SK-N-SH treated with all-trans-retinoic acid at 6 μM for 48 hours (cell line): ENCODE measurements around the gene KIF6.
"Not testable (repeated sequence)": the region's sequence is repeated elsewhere in the genome, so short reads cannot be mapped to it uniquely, and the experiment has no call there.

ENCODE experiments used
- ATAC-seq: fragments of 200-7000 bp; cut with Tn5 transposase; 3 replicates; pipeline ENCODE4 v1.9.1; 2020; ENCODE audit warnings: mild to moderate bottlenecking, moderate library complexity
- ARNTL ChIP-seq: fragments of 450-650 bp; formaldehyde crosslinking; IDR thresholded peaks from 2 replicates; pipeline ENCODE4 v1.5.0; 2020; ENCODE audit warnings: low read depth, mild to moderate bottlenecking, moderate library complexity, borderline replicate concordance
- CSDC2 ChIP-seq: fragments of 250-450 bp; sonication (Bioruptor Pico); IDR thresholded peaks from 2 replicates; pipeline ENCODE4 v1.5.0; 2020; ENCODE audit warnings: mild to moderate bottlenecking, moderate library complexity
- ESRRG ChIP-seq: fragments of 250-450 bp; sonication (Bioruptor Pico); IDR thresholded peaks from 2 replicates; pipeline ENCODE4 v1.6.1; 2021; ENCODE audit warnings: mild to moderate bottlenecking
- GLIS3 ChIP-seq: fragments of 250-450 bp; sonication (Bioruptor Pico); IDR thresholded peaks from 2 replicates; pipeline ENCODE4 v1.5.0; 2020; ENCODE audit warnings: mild to moderate bottlenecking, moderate library complexity
- OSR1 ChIP-seq: fragments of 250-450 bp; sonication (Bioruptor Pico); IDR thresholded peaks from 2 replicates; pipeline ENCODE4 v1.8.0; 2022; ENCODE audit warnings: moderate library complexity, mild to moderate bottlenecking, inconsistent platforms
- PPARA ChIP-seq: fragments of 250-450 bp; sonication (Bioruptor Pico); IDR thresholded peaks from 2 replicates; pipeline ENCODE4 v1.5.0; 2020; ENCODE audit warnings: mild to moderate bottlenecking, borderline replicate concordance
- RARB ChIP-seq: fragments of 250-450 bp; sonication (Bioruptor Pico); IDR thresholded peaks from 2 replicates; pipeline ENCODE4 v1.8.0; 2021; ENCODE audit warnings: mild to moderate bottlenecking, moderate library complexity
- SNAI2 ChIP-seq: fragments of 250-450 bp; sonication (Bioruptor Pico); IDR thresholded peaks from 2 replicates; pipeline ENCODE4 v1.5.0; 2020; ENCODE audit warnings: mild to moderate bottlenecking, moderate library complexity
- TCF4 ChIP-seq: fragments of 250-450 bp; sonication (Bioruptor Pico); IDR thresholded peaks from 2 replicates; pipeline ENCODE4 v1.8.0; 2021; ENCODE audit warnings: mild to moderate bottlenecking, moderate library complexity, borderline replicate concordance
- TOX ChIP-seq: fragments of 250-450 bp; sonication (Bioruptor Pico); IDR thresholded peaks from 2 replicates; pipeline ENCODE4 v1.8.0; 2021; ENCODE audit warnings: mild to moderate bottlenecking, moderate library complexity, borderline replicate concordance
- ZC3H10 ChIP-seq: fragments of 250-450 bp; sonication (Bioruptor Pico); IDR thresholded peaks from 2 replicates; pipeline ENCODE4 v1.5.1; 2021; ENCODE audit warnings: mild to moderate bottlenecking, moderate library complexity
- ZFP3 ChIP-seq: fragments of 250-450 bp; sonication (Bioruptor Pico); IDR thresholded peaks from 2 replicates; pipeline ENCODE4 v1.5.0; 2020; ENCODE audit warnings: mild to moderate bottlenecking, moderate library complexity
- ZFP30 ChIP-seq: fragments of 450-650 bp; formaldehyde crosslinking; IDR thresholded peaks from 2 replicates; pipeline ENCODE4 v1.5.0; 2022; ENCODE audit warnings: mild to moderate bottlenecking, moderate library complexity
- ZNF565 ChIP-seq: fragments of 450-650 bp; formaldehyde crosslinking; conservative IDR thresholded peaks from 2 replicates; pipeline ENCODE4 v1.5.0; 2020; ENCODE audit warnings: low read depth, mild to moderate bottlenecking, moderate library complexity
- ZNF70 ChIP-seq: fragments of 450-650 bp; formaldehyde crosslinking; IDR thresholded peaks from 2 replicates; pipeline ENCODE4 v1.5.0; 2020; ENCODE audit warnings: mild to moderate bottlenecking, moderate library complexity
- ZNF8 ChIP-seq: fragments of 450-650 bp; formaldehyde crosslinking; IDR thresholded peaks from 2 replicates; pipeline ENCODE4 v1.5.0; 2020; ENCODE audit warnings: mild to moderate bottlenecking, moderate library complexity
- TF ChIP-seq, protein P1 (sequence below): fragments of 250-450 bp; sonication (Bioruptor Pico); IDR thresholded peaks from 2 replicates; pipeline ENCODE4 v1.8.0; 2021; ENCODE audit warnings: low read depth, mild to moderate bottlenecking, moderate library complexity, borderline replicate concordance
- TF ChIP-seq, protein P2 (sequence below): fragments of 250-450 bp; sonication (Bioruptor Pico); IDR thresholded peaks from 2 replicates; pipeline ENCODE4 v1.5.1; 2021; ENCODE audit warnings: mild to moderate bottlenecking, moderate library complexity
- TF ChIP-seq, protein P3 (sequence below): fragments of 250-450 bp; sonication (Bioruptor Pico); IDR thresholded peaks from 2 replicates; pipeline ENCODE4 v1.5.1; 2020; ENCODE audit warnings: low read depth, mild to moderate bottlenecking, moderate library complexity
- TF ChIP-seq, protein P4 (sequence below): fragments of 250-450 bp; sonication (Bioruptor Pico); IDR thresholded peaks from 2 replicates; pipeline ENCODE4 v1.8.0; 2020; ENCODE audit warnings: mild to moderate bottlenecking, moderate library complexity, borderline replicate concordance
- TF ChIP-seq, protein P5 (sequence below): fragments of 250-450 bp; sonication (Bioruptor Pico); IDR thresholded peaks from 2 replicates; pipeline ENCODE4 v1.5.0; 2020; ENCODE audit warnings: mild to moderate bottlenecking, moderate library complexity

KIF6 gene

DNA sequence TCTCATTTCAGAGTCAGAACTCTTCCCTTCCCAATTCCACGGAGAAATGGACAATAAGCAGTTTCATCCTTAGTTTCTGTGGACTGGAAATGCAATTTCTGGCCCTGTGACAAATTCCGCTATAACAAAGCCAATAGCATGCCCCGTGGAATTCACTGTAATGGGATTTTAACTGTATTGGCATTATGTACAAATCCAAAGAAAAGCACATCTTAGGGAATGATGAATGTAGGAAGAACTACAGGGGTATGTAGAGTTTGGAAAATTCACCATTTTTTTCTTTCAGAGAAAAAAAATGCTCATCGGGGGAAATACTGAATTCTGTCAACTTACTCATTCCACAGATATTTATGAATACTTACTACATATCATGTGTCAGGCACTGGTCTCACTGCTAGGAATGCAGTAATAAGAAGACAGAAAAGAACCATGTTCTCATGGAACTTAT, 43.5 kb downstream of the KIF6 start:
- no peak for ATAC-seq
- TF ChIP-seq, protein P1, sequence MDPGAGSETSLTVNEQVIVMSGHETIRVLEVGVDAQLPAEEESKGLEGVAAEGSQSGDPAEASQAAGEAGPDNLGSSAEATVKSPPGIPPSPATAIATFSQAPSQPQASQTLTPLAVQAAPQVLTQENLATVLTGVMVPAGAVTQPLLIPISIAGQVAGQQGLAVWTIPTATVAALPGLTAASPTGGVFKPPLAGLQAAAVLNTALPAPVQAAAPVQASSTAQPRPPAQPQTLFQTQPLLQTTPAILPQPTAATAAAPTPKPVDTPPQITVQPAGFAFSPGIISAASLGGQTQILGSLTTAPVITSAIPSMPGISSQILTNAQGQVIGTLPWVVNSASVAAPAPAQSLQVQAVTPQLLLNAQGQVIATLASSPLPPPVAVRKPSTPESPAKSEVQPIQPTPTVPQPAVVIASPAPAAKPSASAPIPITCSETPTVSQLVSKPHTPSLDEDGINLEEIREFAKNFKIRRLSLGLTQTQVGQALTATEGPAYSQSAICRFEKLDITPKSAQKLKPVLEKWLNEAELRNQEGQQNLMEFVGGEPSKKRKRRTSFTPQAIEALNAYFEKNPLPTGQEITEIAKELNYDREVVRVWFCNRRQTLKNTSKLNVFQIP (CRISPR knock-in tag) = no peak
- TF ChIP-seq, protein P2, sequence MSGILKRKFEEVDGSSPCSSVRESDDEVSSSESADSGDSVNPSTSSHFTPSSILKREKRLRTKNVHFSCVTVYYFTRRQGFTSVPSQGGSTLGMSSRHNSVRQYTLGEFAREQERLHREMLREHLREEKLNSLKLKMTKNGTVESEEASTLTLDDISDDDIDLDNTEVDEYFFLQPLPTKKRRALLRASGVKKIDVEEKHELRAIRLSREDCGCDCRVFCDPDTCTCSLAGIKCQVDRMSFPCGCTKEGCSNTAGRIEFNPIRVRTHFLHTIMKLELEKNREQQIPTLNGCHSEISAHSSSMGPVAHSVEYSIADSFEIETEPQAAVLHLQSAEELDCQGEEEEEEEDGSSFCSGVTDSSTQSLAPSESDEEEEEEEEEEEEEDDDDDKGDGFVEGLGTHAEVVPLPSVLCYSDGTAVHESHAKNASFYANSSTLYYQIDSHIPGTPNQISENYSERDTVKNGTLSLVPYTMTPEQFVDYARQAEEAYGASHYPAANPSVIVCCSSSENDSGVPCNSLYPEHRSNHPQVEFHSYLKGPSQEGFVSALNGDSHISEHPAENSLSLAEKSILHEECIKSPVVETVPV = no peak
- TF ChIP-seq RARB (CRISPR knock-in tag) (no peak), ZFP3 (no peak), ZFP30 (CRISPR knock-in tag) (no peak), GLIS3 (CRISPR knock-in tag) (no peak), SNAI2 (CRISPR knock-in tag) (no peak), ZNF70 (CRISPR knock-in tag) (no peak), OSR1 (CRISPR knock-in tag) (no peak), TOX (no peak), ARNTL (no peak), ZC3H10 (no peak), ZNF565 (no peak), CSDC2 (CRISPR knock-in tag) (no peak), ZNF8 (no peak), ESRRG (CRISPR knock-in tag) (no peak), PPARA (CRISPR knock-in tag) (no peak)
- TF ChIP-seq, protein P3, sequence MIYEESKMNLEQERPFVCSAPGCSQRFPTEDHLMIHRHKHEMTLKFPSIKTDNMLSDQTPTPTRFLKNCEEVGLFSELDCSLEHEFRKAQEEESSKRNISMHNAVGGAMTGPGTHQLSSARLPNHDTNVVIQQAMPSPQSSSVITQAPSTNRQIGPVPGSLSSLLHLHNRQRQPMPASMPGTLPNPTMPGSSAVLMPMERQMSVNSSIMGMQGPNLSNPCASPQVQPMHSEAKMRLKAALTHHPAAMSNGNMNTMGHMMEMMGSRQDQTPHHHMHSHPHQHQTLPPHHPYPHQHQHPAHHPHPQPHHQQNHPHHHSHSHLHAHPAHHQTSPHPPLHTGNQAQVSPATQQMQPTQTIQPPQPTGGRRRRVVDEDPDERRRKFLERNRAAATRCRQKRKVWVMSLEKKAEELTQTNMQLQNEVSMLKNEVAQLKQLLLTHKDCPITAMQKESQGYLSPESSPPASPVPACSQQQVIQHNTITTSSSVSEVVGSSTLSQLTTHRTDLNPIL (CRISPR knock-in tag) = no peak
- TF ChIP-seq, protein P4, sequence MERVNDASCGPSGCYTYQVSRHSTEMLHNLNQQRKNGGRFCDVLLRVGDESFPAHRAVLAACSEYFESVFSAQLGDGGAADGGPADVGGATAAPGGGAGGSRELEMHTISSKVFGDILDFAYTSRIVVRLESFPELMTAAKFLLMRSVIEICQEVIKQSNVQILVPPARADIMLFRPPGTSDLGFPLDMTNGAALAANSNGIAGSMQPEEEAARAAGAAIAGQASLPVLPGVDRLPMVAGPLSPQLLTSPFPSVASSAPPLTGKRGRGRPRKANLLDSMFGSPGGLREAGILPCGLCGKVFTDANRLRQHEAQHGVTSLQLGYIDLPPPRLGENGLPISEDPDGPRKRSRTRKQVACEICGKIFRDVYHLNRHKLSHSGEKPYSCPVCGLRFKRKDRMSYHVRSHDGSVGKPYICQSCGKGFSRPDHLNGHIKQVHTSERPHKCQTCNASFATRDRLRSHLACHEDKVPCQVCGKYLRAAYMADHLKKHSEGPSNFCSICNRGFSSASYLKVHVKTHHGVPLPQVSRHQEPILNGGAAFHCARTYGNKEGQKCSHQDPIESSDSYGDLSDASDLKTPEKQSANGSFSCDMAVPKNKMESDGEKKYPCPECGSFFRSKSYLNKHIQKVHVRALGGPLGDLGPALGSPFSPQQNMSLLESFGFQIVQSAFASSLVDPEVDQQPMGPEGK = no peak
- TF ChIP-seq, protein P5, sequence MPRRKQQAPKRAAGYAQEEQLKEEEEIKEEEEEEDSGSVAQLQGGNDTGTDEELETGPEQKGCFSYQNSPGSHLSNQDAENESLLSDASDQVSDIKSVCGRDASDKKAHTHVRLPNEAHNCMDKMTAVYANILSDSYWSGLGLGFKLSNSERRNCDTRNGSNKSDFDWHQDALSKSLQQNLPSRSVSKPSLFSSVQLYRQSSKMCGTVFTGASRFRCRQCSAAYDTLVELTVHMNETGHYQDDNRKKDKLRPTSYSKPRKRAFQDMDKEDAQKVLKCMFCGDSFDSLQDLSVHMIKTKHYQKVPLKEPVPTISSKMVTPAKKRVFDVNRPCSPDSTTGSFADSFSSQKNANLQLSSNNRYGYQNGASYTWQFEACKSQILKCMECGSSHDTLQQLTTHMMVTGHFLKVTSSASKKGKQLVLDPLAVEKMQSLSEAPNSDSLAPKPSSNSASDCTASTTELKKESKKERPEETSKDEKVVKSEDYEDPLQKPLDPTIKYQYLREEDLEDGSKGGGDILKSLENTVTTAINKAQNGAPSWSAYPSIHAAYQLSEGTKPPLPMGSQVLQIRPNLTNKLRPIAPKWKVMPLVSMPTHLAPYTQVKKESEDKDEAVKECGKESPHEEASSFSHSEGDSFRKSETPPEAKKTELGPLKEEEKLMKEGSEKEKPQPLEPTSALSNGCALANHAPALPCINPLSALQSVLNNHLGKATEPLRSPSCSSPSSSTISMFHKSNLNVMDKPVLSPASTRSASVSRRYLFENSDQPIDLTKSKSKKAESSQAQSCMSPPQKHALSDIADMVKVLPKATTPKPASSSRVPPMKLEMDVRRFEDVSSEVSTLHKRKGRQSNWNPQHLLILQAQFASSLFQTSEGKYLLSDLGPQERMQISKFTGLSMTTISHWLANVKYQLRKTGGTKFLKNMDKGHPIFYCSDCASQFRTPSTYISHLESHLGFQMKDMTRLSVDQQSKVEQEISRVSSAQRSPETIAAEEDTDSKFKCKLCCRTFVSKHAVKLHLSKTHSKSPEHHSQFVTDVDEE (CRISPR knock-in tag) = no peak

DNA sequence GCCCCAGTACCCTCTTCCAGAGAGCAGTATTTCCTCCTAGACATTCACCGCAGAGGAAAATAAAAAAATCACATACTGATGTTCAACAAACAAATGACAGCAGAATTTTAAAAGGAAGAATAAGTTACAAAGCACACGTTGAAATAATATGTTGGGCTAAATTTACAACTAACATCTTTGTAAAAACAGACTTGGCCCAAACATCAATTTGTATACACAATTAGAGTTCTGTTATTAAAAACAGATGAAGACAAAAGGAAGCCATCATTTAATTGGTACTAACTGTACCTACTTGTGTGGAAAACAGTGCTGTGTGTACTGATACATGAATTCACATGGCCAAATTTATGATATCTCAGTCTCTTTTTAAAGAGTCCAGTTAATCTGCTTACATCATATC, 46.3 kb downstream of the KIF6 start:
- no peak for TF ChIP-seq GLIS3 (CRISPR knock-in tag)
- TF ChIP-seq TCF4 (CRISPR knock-in tag) = peak; percentile 66; the same call in 1 of the 2 replicates
- ATAC-seq = no peak

DNA sequence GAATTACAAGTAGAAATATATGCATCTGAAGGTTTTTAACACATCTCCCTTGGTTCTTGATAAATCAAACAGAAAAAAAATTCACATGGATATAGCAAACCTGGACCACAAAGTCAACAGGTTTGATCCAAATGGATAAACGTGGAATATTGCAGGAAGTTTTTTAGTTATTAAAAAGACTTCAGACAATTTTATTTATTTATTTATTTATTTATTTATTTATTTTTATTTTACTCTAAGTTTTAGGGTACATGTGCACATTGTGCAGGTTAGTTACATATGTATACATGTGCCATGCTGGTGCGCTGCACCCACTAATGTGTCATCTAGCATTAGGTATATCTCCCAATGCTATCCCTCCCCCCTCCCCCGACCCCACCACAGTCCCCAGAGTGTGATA, 47.9 kb downstream of the KIF6 start:
- not testable (repeated sequence) for ATAC-seq

DNA sequence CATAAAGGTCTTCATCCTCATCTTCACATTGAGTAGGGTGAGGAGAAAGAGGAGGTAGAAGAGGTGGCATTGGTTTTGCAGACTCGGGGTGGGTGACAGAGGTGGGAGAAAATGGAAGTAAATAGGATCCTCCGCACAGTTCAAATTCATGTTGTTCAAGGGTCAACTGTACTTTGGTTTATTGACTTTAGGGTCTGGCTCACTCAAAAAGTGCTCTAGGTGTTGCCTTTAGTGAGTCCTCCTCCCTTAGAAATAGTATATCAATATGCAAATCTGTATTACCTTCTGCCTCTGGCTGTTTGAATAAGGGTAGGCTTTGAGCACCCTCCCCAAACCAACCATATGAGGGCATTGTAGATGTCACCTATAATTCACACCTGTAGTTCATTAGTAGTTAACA, 54.7 kb downstream of the KIF6 start:
- ATAC-seq = no peak
- no peak for TF ChIP-seq ZNF8
- no peak for TF ChIP-seq ZFP3
- TF ChIP-seq TOX = no peak
- TF ChIP-seq TCF4 (CRISPR knock-in tag) = no peak
- TF ChIP-seq CSDC2 (CRISPR knock-in tag) = no peak
- TF ChIP-seq PPARA (CRISPR knock-in tag) = no peak
- no peak for TF ChIP-seq ZNF70 (CRISPR knock-in tag)
- no peak for TF ChIP-seq ZC3H10
- no peak for TF ChIP-seq OSR1 (CRISPR knock-in tag)
- TF ChIP-seq ZFP30 (CRISPR knock-in tag) = no peak
- TF ChIP-seq, protein P3 (CRISPR knock-in tag) = no peak
- no peak for TF ChIP-seq SNAI2 (CRISPR knock-in tag)
- TF ChIP-seq, all 23 proteins: peak for 0
